Heart right ventricle (tissue), 16 donors: ENCODE measurements around the gene ZNF207. TPM values are rescaled to one million over a fixed set of nuclear protein-coding genes. Genes with fewer than 3 reads are reported as not detected.
"Not testable (repeated sequence)": the region's sequence is repeated elsewhere in the genome, so short reads cannot be mapped to it uniquely, and the experiment has no call there.

Experiments used
- ATAC-seq, 8 donors: fragments of 200-7000 bp; cut with Tn5 transposase; one replicate each; pipeline ENCODE4 v1.9.1; 2020; ENCODE audit warnings: mild to moderate bottlenecking in 8 of 8, moderate library complexity in 8 of 8, moderate number of reproducible peaks in 1 of 8
- DNase-seq, 2 donors: peaks; one replicate each; pipeline ENCODE4 v3.0.0-alpha.2; 2020
- H3K27ac ChIP-seq, 10 donors: fragments of 200-600 bp; sonication (generic) in 2 of 10; one replicate each; pipeline versions ENCODE4 v1.5.0 to v1.8.0; 2020 to 2022; ENCODE audit warnings: mild to moderate bottlenecking in 3 of 10
- H3K27me3 ChIP-seq, 7 donors: fragments of 200-600 bp; one replicate each; pipeline ENCODE4 v1.8.0; 2021 to 2022; ENCODE audit warnings: mild to moderate bottlenecking in 2 of 7
- H3K36me3 ChIP-seq, 9 donors: fragments of 200-600 bp; sonication (generic) in 1 of 9; one replicate each; pipeline versions ENCODE4 v1.5.0 to v1.8.0; 2020 to 2022; ENCODE audit warnings: mild to moderate bottlenecking in 2 of 9
- H3K4me1 ChIP-seq, 9 donors: fragments of 200-600 bp; sonication (generic) in 1 of 9; one replicate each; pipeline versions ENCODE4 v1.5.0 to v1.8.0; 2020 to 2022; ENCODE audit warnings: mild to moderate bottlenecking in 4 of 9
- H3K4me3 ChIP-seq, 10 donors: fragments of 200-600 bp; sonication (generic) in 2 of 10; one replicate each; pipeline versions ENCODE4 v1.5.0 to v1.8.0; 2020 to 2022; ENCODE audit warnings: mild to moderate bottlenecking in 7 of 10, moderate library complexity in 2 of 10
- H3K9me3 ChIP-seq, 11 donors: fragments of 200-600 bp in 10 of 11; sonication (generic) in 2 of 11; one replicate each; pipeline versions ENCODE4 v1.5.0 to v1.8.0; 2013 to 2022; ENCODE audit warnings: mild to moderate bottlenecking in 2 of 11, control low read depth in 1 of 11, moderate library complexity in 1 of 11
- WGBS, 2 donors: extraction: QIAGEN DNeasy Blood & Tissue Kit; methylation state at CpG; one replicate each; pipeline ENCODE4 v1.1.7; 2013; ENCODE audit warnings: inconsistent platforms in 1 of 2; 5-methylcytosine and 5-hydroxymethylcytosine counted together
- intact Hi-C, 10 donors: fragments of 100-400 bp; cut with DNase I; formaldehyde crosslinking; loops; one replicate each; pipeline versions ENCODE4 v1.11.1 to v1.14.2; 2022
- polyA plus RNA-seq, 2 donors: library from polyadenylated mRNA; stranded (reverse); fragments of 200-250 nt; gene quantifications; one replicate each; pipeline ENCODE4 v1.2.3, GENCODE V29; 2013
- total RNA-seq, 10 donors: library from RNA; stranded (reverse); fragmentation: NEBNext Ultra II Directional in 3 of 10; extraction: Animal tissue kit (Norgen Biotek cat#: 25700) in 3 of 10; gene quantifications; one replicate each; pipeline versions ENCODE4 v1.2.1 to v1.2.4, GENCODE V29; 2021 to 2023
- TF ChIP-seq, protein P1 (sequence below), 9 donors: fragments of 200-600 bp; sonication (generic) in 2 of 9; IDR thresholded peaks; one replicate each; pipeline versions ENCODE4 v1.5.0 to v1.8.0; 2021 to 2022; ENCODE audit warnings: antibody characterized with exemption in 9 of 9, mild to moderate bottlenecking in 5 of 9, moderate library complexity in 1 of 9
- donor health status: Arrhythmogenic right ventricular cardiomyopathy.
- donor health status: ischemic (EF 13 %, LVEDD 7.1; RV severe dilation, severe dysfunction).
- donor health status: healthy with polysubstance abuse.
- donor health status: DM: no; HTN: yes; CAD: no.
- donor health status: DM: no; HTN: no; CAD: no.
- donor health status: ischemic (EF 25% LVEDD 6.9; RV normal size, moderate dysfunction).
- donor health status: ischemic (EF 25% LVEDD 5.7; RV mildly dilated, moderate dysfunction).
- donor health status: healthy.
- donor health status: DM: yes; HTN: yes; CAD: no.
- donor health status: Ischemic cardiomyopathy.
- donor health status: ischemic (EF 35%, LVEDD 5.7; RV mildly dilated, moderate dysfunction).
- donor health status: nonischemic (EF 11% LVEDD 7.7; RV severe dilation, severe dysfunction).
- donor health status: DM: yes; HTN: yes; CAD: no.
- donor health status: PGD.
- donor health status: ischemic (EF 29% LVEDD 5.4; RV normal size, mild dysfunction).
- donor health status: nonischemic (EF 23%, LVEDD 6.1; RV moderate dilation, normal function).

ZNF207 gene
- total and polyA plus RNA-seq, 12 donors: 39.9 to 86.7 (median 78.1) TPM

DNA sequence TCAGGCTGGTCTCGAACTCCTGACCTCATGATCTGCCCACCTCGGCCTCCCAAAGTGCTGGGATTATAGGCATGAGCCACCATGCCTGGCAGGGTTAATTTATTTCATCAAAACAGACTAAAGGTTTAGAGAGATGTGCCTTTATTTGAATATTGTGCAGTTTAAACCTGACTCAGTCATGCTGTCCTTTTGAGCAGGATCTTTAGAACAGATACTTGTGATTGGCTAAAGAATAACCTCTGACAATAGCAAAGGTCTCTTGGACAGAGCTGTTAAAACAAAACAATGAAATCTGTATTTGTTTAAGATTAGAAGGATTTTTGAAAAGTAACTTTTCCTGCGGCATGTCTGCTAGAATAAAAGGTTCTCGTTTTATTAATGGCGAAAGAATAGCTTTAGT lies 36.0 kb downstream of the ZNF207 start:
- DNase-seq (no peak), ATAC-seq (no peak)
- Histone ChIP-seq H3K4me1 (no peaks in the 10 kb centered on the region), H3K4me3 (no peak overlapping the region), H3K36me3 (peaks cover 0 to 75% (median 12%) of the 10 kb centered on the region in 9 donors), H3K27me3 (no peaks in the 10 kb centered on the region), H3K27ac (no peak overlapping the region), H3K9me3 (no peaks in the 10 kb centered on the region)
- intact Hi-C loops: no loop called here
- 92% methylated on average over 5 of the region's 5 CpGs for WGBS, 2 donors
- TF ChIP-seq, protein P1, sequence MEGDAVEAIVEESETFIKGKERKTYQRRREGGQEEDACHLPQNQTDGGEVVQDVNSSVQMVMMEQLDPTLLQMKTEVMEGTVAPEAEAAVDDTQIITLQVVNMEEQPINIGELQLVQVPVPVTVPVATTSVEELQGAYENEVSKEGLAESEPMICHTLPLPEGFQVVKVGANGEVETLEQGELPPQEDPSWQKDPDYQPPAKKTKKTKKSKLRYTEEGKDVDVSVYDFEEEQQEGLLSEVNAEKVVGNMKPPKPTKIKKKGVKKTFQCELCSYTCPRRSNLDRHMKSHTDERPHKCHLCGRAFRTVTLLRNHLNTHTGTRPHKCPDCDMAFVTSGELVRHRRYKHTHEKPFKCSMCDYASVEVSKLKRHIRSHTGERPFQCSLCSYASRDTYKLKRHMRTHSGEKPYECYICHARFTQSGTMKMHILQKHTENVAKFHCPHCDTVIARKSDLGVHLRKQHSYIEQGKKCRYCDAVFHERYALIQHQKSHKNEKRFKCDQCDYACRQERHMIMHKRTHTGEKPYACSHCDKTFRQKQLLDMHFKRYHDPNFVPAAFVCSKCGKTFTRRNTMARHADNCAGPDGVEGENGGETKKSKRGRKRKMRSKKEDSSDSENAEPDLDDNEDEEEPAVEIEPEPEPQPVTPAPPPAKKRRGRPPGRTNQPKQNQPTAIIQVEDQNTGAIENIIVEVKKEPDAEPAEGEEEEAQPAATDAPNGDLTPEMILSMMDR (IDR thresholded peaks at IDR 0.05): no peak

DNA sequence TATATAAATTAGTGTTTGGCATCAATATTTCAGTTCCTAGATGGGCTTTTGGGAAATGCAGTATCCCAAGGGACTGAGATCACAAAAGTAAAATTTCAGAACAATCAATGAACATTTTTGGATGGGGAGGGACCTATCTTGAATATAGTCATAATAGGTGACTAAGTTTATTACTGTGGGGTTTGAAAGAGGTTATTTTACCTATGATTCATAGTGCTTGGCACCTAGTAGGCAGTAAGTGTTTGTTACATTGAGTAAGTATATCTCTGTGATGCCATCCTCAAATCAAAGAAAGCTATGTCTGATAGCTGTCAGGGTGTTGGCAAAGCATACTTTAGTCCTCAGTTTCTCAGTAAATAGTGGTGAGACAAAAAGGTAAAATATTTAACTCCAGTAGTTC lies 36.9 kb downstream of the ZNF207 start:
- TF ChIP-seq, protein P1 (IDR thresholded peaks at IDR 0.05): no peak
- ATAC-seq (no peak), DNase-seq (no peak)
- no peaks in the 10 kb centered on the region for H3K9me3 ChIP-seq
- H3K36me3 ChIP-seq: peaks cover 0 to 67% (median 11%) of the 10 kb centered on the region in 9 donors
- no peaks in the 10 kb centered on the region for H3K4me1 ChIP-seq
- no peaks in the 10 kb centered on the region for H3K27me3 ChIP-seq
- intact Hi-C loops: no loop called here
- no peak overlapping the region for H3K4me3 ChIP-seq
- no peak overlapping the region for H3K27ac ChIP-seq

DNA sequence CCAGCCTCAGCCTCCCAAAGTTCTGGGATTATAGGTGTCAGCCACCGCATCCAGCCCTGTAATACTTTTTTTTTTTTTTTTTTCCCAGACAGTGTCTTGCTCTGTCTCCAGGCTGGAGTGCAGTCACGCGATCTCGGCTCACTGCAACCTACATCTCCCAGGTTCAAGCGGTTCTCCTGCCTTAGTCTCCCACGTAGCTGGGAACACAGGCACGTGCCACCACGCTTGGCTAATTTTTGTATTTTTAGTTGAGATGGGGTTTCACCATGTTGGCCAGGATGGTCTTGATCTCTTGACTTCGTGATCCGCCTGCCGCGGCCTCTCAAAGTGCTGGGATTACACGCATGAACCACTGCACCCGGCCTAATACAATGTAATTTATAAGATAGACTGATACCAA lies 38.2 kb downstream of the ZNF207 start:
- H3K4me1 ChIP-seq, H3K9me3 ChIP-seq, H3K4me3 ChIP-seq, DNase-seq, ATAC-seq, intact Hi-C loops, H3K27me3 ChIP-seq, H3K27ac ChIP-seq: not testable (repeated sequence)
- peaks cover 0 to 54% (median 0%) of the 10 kb centered on the region in 9 donors for H3K36me3 ChIP-seq
- WGBS, 2 donors: 97 to 98% methylated on average over 14 of the region's 14 CpGs

DNA sequence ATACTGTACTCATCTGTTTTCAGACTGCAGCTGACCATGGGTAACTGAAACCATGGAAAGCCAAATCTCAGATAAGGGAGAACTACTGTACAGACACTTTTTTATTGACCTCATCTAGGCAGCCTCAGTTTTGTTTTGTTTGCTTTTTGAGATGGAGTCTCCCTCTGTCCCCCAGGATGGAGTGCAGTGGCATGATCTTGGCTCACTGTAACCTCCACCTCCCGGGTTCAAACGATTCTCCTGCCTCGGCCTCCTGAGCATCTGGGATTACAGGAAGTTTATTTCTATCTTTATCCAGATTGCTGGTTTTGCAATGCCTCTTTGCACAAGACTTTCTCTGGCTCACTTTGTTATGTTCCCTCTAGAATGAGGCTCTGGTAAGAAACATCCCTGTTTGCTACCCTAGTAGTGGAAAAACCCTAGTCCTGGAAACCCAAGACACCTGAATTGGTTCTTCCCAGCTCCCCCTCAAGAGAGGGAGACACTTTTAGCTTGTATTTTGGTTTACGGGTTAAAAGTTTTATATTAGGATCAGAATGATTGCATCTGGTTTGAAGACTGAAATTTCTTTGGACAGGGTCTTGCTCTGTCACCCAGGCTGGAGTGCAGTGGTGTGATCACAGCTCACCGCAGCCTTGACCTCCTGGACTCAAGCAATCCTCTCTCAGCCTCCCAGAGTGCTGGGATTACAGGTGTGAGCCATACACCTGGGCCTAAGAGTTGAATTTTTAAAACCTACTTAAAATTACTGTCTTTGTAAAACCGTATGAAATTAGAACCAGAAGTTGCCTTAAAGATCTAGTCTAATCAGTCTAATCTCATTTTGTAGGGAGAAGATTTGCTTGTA lies 38.9 kb downstream of the ZNF207 start:
- intact Hi-C loops: no loop called here

More for the DNA sequence above, 38.9 kb downstream of the ZNF207 start:
- Histone ChIP-seq H3K27me3 (no peaks in the 10 kb centered on the region), H3K9me3 (no peaks in the 10 kb centered on the region), H3K4me3 (no peak overlapping the region), H3K36me3 (peaks cover 0 to 48% (median 0%) of the 10 kb centered on the region in 9 donors), H3K4me1 (no peaks in the 10 kb centered on the region), H3K27ac (no peak overlapping the region)
- DNase-seq (no peak), ATAC-seq (no peak)
- TF ChIP-seq, protein P1 (IDR thresholded peaks at IDR 0.05): no peak
- 91 to 92% methylated on average over 6 of the region's 6 CpGs for WGBS, 2 donors
